HUDEP-2 (cell line): ENCODE results near the gene OR5H2.
A peak's percentile ranks its signal among the peaks of the same experiment; 100 is the strongest.

Experiments
- DNase-seq, 76 experiments: peaks; one replicate each; lab custom pipeline; 2025; ENCODE audit not compliant: unreplicated experiment in 76 of 76; lab: John Stamatoyannopoulos, UW

Gene OR5H2

DNA sequence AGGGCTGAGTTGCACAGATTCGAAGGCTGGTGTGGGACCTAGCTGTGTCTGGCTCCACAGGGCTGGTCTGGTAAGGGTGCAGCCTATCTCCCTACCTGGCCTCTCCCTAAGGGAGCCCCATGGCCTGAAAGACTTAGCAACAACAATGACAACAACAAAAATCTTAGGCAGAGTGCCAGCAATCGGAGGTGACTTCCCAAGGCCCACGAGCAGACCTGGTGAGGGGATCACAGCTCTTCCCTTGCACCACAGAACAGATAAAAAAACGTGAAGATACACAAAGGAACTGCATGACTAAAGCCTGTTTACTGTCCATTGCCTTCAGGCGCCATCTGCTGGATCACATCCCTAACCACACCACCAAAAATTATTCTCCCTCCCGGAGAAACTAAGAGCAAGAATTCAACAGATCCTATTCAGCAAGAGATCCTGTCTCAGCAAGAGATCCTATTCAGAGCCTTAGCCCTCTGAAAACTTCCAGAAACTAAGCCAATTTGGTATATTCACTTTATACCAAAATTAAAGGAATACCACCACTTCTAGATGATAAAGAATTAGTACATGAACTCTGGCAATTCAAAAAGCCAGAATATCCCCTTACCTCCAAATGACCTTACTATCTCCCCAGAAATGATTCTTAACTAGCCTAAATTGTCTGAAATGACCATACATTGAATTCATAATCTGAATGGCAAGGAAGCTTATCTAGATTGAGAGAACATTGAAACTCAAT is 47.3 kb downstream of the OR5H2 start:
- DNase-seq = peak in 29 of 76 experiments; percentile 0 to 32 (median 9)

DNA sequence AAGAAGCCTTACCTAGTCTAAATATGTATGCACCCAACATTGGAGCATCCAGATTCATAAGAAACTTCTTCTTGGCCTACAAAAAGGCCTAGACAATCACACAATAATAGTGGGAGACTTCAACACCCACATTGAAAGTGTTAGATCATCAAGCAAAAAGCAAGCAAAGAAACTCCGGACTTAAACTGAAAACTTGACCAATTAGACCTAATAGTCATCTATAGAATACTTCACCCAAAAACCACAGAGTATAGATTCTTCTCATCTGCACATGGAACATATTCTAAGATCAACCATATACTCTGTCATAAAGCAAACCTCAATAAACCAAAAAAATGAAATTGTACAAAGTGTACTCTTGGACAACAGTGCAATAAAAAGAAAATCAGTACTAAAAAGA is 49.0 kb downstream of the OR5H2 start:
- DNase-seq = no peak
